HG02973 (cell line): ENCODE data around the gene KRTAP12-4.
"Not testable (repeated sequence)": the region's sequence is repeated elsewhere in the genome, so short reads cannot be mapped to it uniquely, and the experiment has no call there.

Experiments
- ATAC-seq: cut with Tn5 transposase; IDR thresholded peaks from one replicate; pipeline ENCODE4 v1.9.1; 2021; ENCODE audit warnings: moderate library complexity; ENCODE audit not compliant: unreplicated experiment

KRTAP12-4 gene

GRCh38 chr21:44657635-44658540, 3.4 kb upstream of the KRTAP12-4 start, which contains the start of gene KRTAP12-3:
Gene KRTAP12-3 (plus strand): TSS chr21:44657932. CDS start chr21:44657980, 48 bp downstream.
- ATAC-seq: no peak

- ATAC-seq: no peak
Observed at GRCh38 chr21:44656868-44657267, 2.4 kb upstream of the KRTAP12-4 start.

- no peak for ATAC-seq
Observed at GRCh38 chr21:44653656-44654575, 543 bp downstream of the KRTAP12-4 start.

GRCh38 chr21:44653123-44653522, 1.3 kb downstream of the KRTAP12-4 start:
- no peak for ATAC-seq

GRCh38 chr21:44650973-44651675, 3.3 kb downstream of the KRTAP12-4 start:
- no peak for ATAC-seq

- ATAC-seq: no peak
Observed at GRCh38 chr21:44650265-44650972, 4.0 kb downstream of the KRTAP12-4 start.

GRCh38 chr21:44649521-44650100, 4.8 kb downstream of the KRTAP12-4 start:
- no peak for ATAC-seq

GRCh38 chr21:44648557-44649311, 5.7 kb downstream of the KRTAP12-4 start:
- no peak for ATAC-seq

- ATAC-seq: no peak
Observed at GRCh38 chr21:44647222-44647552, 7.3 kb downstream of the KRTAP12-4 start.

- ATAC-seq: not testable (repeated sequence)
Observed at GRCh38 chr21:44646366-44647221, 7.9 kb downstream of the KRTAP12-4 start, which contains the start of gene KRTAP10-11. Gene KRTAP10-11 (plus strand): TSS chr21:44646414. CDS start chr21:44646459, 45 bp downstream.

GRCh38 chr21:44644878-44645277, 9.6 kb downstream of the KRTAP12-4 start:
- ATAC-seq: no peak

- no peak for ATAC-seq
Observed at GRCh38 chr21:44643741-44644310, 10.6 kb downstream of the KRTAP12-4 start.

- ATAC-seq: no peak
Observed at GRCh38 chr21:44640761-44641160, 13.7 kb downstream of the KRTAP12-4 start.

GRCh38 chr21:44639331-44639655, 15.2 kb downstream of the KRTAP12-4 start:
- ATAC-seq: no peak

GRCh38 chr21:44638506-44639330, 15.7 kb downstream of the KRTAP12-4 start:
- not testable (repeated sequence) for ATAC-seq

- not testable (repeated sequence) for ATAC-seq
Observed at GRCh38 chr21:44637851-44638348, 16.6 kb downstream of the KRTAP12-4 start.
